ENCODE measurements around the gene PCDHA1. TPM values are rescaled to one million over a fixed set of nuclear protein-coding genes. Genes with fewer than 3 reads are reported as not detected.
"Not testable (repeated sequence)": the region's sequence is repeated elsewhere in the genome, so short reads cannot be mapped to it uniquely, and the experiment has no call there.

PCDHA1 gene
- total RNA-seq, 1 experiment from 2014 or later: not detected

- H3K36me3 ChIP-seq (ENCODE audit: control insufficient read depth, insufficient read depth, low read length): no peaks in the 10 kb centered on the region
- POLR2A ChIA-PET: no interaction called here
- H3K9me3 ChIP-seq (ENCODE audit: control insufficient read depth, insufficient read depth, low read depth, low read length): peaks cover 29% of the 10 kb centered on the region
- no TSS peak for BruUV-seq (replicated peaks)
- in situ Hi-C loops (cut with HindIII; ENCODE audit: low pct_unique_long_range_greater_than_20kb, low sequenced_read_pairs): no loop called here
- intact Hi-C loops (cut with micrococcal nuclease; ENCODE audit: unreplicated experiment): no loop called here
- no peaks in the 10 kb centered on the region for H3K27me3 ChIP-seq (ENCODE audit: control insufficient read depth, insufficient read depth, low read length)
- DNase-seq (ENCODE audit: low read depth, low spot score): no peak
- TF ChIP-seq POLR2AphosphoS5 (IDR thresholded peaks at IDR 0.05; ENCODE audit: low read depth, low read length): no peak
- TF ChIP-seq, protein P1, sequence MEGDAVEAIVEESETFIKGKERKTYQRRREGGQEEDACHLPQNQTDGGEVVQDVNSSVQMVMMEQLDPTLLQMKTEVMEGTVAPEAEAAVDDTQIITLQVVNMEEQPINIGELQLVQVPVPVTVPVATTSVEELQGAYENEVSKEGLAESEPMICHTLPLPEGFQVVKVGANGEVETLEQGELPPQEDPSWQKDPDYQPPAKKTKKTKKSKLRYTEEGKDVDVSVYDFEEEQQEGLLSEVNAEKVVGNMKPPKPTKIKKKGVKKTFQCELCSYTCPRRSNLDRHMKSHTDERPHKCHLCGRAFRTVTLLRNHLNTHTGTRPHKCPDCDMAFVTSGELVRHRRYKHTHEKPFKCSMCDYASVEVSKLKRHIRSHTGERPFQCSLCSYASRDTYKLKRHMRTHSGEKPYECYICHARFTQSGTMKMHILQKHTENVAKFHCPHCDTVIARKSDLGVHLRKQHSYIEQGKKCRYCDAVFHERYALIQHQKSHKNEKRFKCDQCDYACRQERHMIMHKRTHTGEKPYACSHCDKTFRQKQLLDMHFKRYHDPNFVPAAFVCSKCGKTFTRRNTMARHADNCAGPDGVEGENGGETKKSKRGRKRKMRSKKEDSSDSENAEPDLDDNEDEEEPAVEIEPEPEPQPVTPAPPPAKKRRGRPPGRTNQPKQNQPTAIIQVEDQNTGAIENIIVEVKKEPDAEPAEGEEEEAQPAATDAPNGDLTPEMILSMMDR (IDR thresholded peaks at IDR 0.05): no peak
- no peak for TF ChIP-seq SIN3A (IDR thresholded peaks at IDR 0.05; ENCODE audit: borderline replicate concordance, insufficient read depth, low read depth, low read length)
- CTCF ChIA-PET: no interaction called here
- H3K4me1 ChIP-seq (ENCODE audit: control insufficient read depth, insufficient read depth, low read length): no peaks in the 10 kb centered on the region
- ATAC-seq: no peak
- no peak overlapping the region for H3K27ac ChIP-seq (ENCODE audit: low read length)
- H3K4me3 ChIP-seq (ENCODE audit: low read depth in 2 of 2, low read length in 2 of 2): no peak overlapping the region
These were observed 15.5 kb downstream of the PCDHA1 start for GRCh38 chr5:140801494-140801841.

DNA sequence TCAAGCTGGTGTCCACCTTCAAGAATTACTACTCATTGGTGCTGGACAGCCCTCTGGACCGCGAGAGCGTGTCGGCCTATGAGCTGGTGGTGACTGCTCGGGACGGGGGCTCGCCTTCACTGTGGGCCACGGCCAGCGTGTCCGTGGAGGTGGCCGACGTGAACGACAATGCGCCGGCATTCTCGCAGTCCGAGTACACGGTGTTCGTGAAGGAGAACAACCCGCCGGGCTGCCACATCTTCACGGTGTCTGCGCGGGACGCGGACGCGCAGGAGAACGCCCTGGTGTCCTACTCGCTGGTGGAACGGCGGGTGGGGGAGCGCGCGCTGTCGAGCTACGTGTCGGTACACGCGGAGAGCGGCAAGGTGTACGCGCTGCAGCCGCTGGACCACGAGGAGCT is 16.4 kb downstream of the PCDHA1 start:
- in situ Hi-C loops (cut with HindIII; ENCODE audit: low pct_unique_long_range_greater_than_20kb, low sequenced_read_pairs); CTCF ChIA-PET; intact Hi-C loops (cut with micrococcal nuclease; ENCODE audit: unreplicated experiment): not testable (repeated sequence)

DNA sequence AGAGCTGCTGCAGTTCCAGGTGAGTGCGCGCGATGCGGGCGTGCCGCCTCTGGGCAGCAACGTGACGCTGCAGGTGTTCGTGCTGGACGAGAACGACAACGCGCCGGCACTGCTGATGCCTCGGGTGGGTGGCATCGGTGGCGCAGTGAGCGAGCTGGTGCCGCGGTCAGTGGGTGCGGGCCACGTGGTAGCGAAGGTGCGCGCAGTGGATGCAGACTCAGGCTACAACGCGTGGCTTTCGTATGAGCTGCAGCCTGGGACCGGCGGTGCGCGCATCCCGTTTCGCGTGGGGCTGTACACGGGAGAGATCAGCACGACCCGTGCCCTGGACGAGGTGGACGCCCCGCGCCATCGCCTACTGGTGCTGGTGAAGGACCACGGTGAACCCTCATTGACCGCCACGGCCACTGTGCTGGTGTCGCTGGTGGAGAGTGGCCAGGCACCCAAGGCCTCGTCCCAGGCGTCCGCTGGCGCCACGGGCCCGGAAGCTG is 16.9 kb downstream of the PCDHA1 start:
- Histone ChIP-seq H3K4me1 (ENCODE audit: control insufficient read depth, insufficient read depth, low read length) (no peaks in the 10 kb centered on the region), H3K27me3 (ENCODE audit: control insufficient read depth, insufficient read depth, low read length) (no peaks in the 10 kb centered on the region), H3K36me3 (ENCODE audit: control insufficient read depth, insufficient read depth, low read length) (no peaks in the 10 kb centered on the region), H3K27ac (ENCODE audit: low read length) (no peak overlapping the region), H3K4me3 (ENCODE audit: low read depth in 2 of 2, low read length in 2 of 2) (no peak overlapping the region), H3K9me3 (ENCODE audit: control insufficient read depth, insufficient read depth, low read depth, low read length) (peaks cover 28% of the 10 kb centered on the region)
- TF ChIP-seq POLR2AphosphoS5 (IDR thresholded peaks at IDR 0.05; ENCODE audit: low read depth, low read length) (no peak), TCF7L2 (IDR thresholded peaks at IDR 0.05; ENCODE audit: low read depth, low read length) (no peak)
- TF ChIP-seq, protein P1 (IDR thresholded peaks at IDR 0.05): no peak
- TF ChIP-seq, protein P2, sequence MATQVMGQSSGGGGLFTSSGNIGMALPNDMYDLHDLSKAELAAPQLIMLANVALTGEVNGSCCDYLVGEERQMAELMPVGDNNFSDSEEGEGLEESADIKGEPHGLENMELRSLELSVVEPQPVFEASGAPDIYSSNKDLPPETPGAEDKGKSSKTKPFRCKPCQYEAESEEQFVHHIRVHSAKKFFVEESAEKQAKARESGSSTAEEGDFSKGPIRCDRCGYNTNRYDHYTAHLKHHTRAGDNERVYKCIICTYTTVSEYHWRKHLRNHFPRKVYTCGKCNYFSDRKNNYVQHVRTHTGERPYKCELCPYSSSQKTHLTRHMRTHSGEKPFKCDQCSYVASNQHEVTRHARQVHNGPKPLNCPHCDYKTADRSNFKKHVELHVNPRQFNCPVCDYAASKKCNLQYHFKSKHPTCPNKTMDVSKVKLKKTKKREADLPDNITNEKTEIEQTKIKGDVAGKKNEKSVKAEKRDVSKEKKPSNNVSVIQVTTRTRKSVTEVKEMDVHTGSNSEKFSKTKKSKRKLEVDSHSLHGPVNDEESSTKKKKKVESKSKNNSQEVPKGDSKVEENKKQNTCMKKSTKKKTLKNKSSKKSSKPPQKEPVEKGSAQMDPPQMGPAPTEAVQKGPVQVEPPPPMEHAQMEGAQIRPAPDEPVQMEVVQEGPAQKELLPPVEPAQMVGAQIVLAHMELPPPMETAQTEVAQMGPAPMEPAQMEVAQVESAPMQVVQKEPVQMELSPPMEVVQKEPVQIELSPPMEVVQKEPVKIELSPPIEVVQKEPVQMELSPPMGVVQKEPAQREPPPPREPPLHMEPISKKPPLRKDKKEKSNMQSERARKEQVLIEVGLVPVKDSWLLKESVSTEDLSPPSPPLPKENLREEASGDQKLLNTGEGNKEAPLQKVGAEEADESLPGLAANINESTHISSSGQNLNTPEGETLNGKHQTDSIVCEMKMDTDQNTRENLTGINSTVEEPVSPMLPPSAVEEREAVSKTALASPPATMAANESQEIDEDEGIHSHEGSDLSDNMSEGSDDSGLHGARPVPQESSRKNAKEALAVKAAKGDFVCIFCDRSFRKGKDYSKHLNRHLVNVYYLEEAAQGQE (IDR thresholded peaks at IDR 0.05; ENCODE audit: insufficient read depth in 1 of 2, low read depth in 2 of 2, low read length in 1 of 2): no peak
- no TSS peak for BruUV-seq (replicated peaks)
- in situ Hi-C loops (cut with HindIII; ENCODE audit: low pct_unique_long_range_greater_than_20kb, low sequenced_read_pairs): no loop called here
- intact Hi-C loops (cut with micrococcal nuclease; ENCODE audit: unreplicated experiment): no loop called here
- CTCF ChIA-PET: no interaction called here
- DNase-seq (ENCODE audit: low read depth, low spot score) (no peak), ATAC-seq (no peak)
- POLR2A ChIA-PET: no interaction called here

More for the DNA sequence above, 16.4 kb downstream of the PCDHA1 start:
- H3K36me3 ChIP-seq (ENCODE audit: control insufficient read depth, insufficient read depth, low read length); H3K27me3 ChIP-seq (ENCODE audit: control insufficient read depth, insufficient read depth, low read length); DNase-seq (ENCODE audit: low read depth, low spot score); H3K4me1 ChIP-seq (ENCODE audit: control insufficient read depth, insufficient read depth, low read length); H3K27ac ChIP-seq (ENCODE audit: low read length); H3K4me3 ChIP-seq (ENCODE audit: low read depth in 2 of 2, low read length in 2 of 2); BruUV-seq (replicated peaks); ATAC-seq; POLR2A ChIA-PET: not testable (repeated sequence)
- H3K9me3 ChIP-seq (ENCODE audit: control insufficient read depth, insufficient read depth, low read depth, low read length): peaks cover 28% of the 10 kb centered on the region
